H1 (cell line): Measurements from ENCODE around the gene PPP2R2B. TPM values are rescaled to one million over a fixed set of nuclear protein-coding genes. Genes with fewer than 3 reads are reported as not detected.

ENCODE experiments used
- CTCF ChIA-PET: fragments of 300-600 bp; sonication (Branson Sonifier 250); formaldehyde crosslinking; loops from one replicate; lab custom pipeline; 2021; ENCODE audit not compliant: partially characterized antibody; lab: Charles Lee
- POLR2A ChIA-PET: fragments of 300-600 bp; sonication (Branson Sonifier 250); formaldehyde crosslinking; loops from one replicate; lab custom pipeline; 2021; ENCODE audit warnings: inconsistent platforms; ENCODE audit not compliant: partially characterized antibody; lab: Charles Lee
- DNase-seq, 2 experiments: peaks; one replicate each; pipeline versions ENCODE4 v3.0.0 to v3.0.0-alpha.2; 2010 to 2022; ENCODE audit warnings: low spot score in 2 of 2, low read depth in 1 of 2, mixed read lengths in 1 of 2
- FAIRE-seq: peaks from 2 replicates; lab custom pipeline; 2011; peaks lifted over from hg19 to GRCh38; lab: Jason Lieb, UNC
- H2AFZ ChIP-seq: 2 replicates; pipeline ENCODE4 v1.8.1; 2012; ENCODE audit warnings: low read length, inconsistent platforms
- H2AK5ac ChIP-seq: 2 replicates; pipeline ENCODE4 v1.6.1; 2013; ENCODE audit warnings: low read depth, low read length
- H2BK120ac ChIP-seq: replicated peaks from 2 replicates; pipeline ENCODE3; 2013; ENCODE audit warnings: low read depth, low read length, inconsistent platforms
- H2BK12ac ChIP-seq: 2 replicates; pipeline ENCODE4 v1.6.1; 2013; ENCODE audit warnings: low read depth, low read length
- H2BK15ac ChIP-seq: 2 replicates; pipeline ENCODE4 v1.6.1; 2013; ENCODE audit warnings: low read length
- H2BK20ac ChIP-seq: 2 replicates; pipeline ENCODE4 v1.6.1; 2013; ENCODE audit warnings: low read length
- H2BK5ac ChIP-seq: 2 replicates; pipeline ENCODE4 v1.6.1; 2013; ENCODE audit warnings: low read depth, low read length
- H3K14ac ChIP-seq: 2 replicates; pipeline ENCODE4 v1.6.1; 2013; ENCODE audit warnings: inconsistent platforms; ENCODE audit not compliant: insufficient read length
- H3K18ac ChIP-seq: 2 replicates; pipeline ENCODE4 v1.6.1; 2013; ENCODE audit warnings: low read length; ENCODE audit errors: extremely low read depth
- H3K23ac ChIP-seq: 2 replicates; pipeline ENCODE4 v1.6.1; 2013; ENCODE audit warnings: inconsistent platforms; ENCODE audit not compliant: insufficient read length
- H3K23me2 ChIP-seq: 2 replicates; pipeline ENCODE4 v1.6.1; 2013; ENCODE audit warnings: low read depth, low read length
- H3K27ac ChIP-seq: 2 replicates; pipeline ENCODE4 v1.6.1; 2011; ENCODE audit warnings: low read depth, low read length, inconsistent platforms
- H3K27me3 ChIP-seq, 4 experiments: replicated peaks in 1 of 4; 1 replicate in 1 of 4; 2 replicates in 3 of 4; pipeline versions ENCODE4 v1.6.1 to v1.8.1; 2011 to 2013; ENCODE audit warnings: low read length in 3 of 4, mild to moderate bottlenecking in 3 of 4, inconsistent platforms in 2 of 4, mixed read lengths in 2 of 4, moderate library complexity in 1 of 4; ENCODE audit not compliant: control insufficient read depth in 3 of 4, insufficient read depth in 3 of 4; ENCODE audit errors: extremely low read depth in 1 of 4
- H3K36me3 ChIP-seq, 4 experiments: 2 replicates each; pipeline versions ENCODE4 v1.6.1 to v1.8.1; 2011 to 2013; ENCODE audit warnings: mild to moderate bottlenecking in 4 of 4, low read length in 3 of 4, moderate library complexity in 2 of 4, control low read depth in 1 of 4, inconsistent platforms in 1 of 4; ENCODE audit not compliant: insufficient read depth in 4 of 4, control insufficient read depth in 2 of 4
- H3K4ac ChIP-seq: replicated peaks from 2 replicates; pipeline ENCODE3; 2013; ENCODE audit warnings: low read length, low read depth, mixed read lengths, inconsistent platforms; ENCODE audit not compliant: insufficient read length
- H3K4me1 ChIP-seq, 4 experiments: replicated peaks in 1 of 4; 1 replicate in 1 of 4; 2 replicates in 3 of 4; pipeline versions ENCODE4 v1.6.1 to v1.8.1; 2011 to 2013; ENCODE audit warnings: low read length in 3 of 4, inconsistent platforms in 2 of 4, mixed read lengths in 1 of 4; ENCODE audit not compliant: insufficient read depth in 4 of 4, control insufficient read depth in 3 of 4
- H3K4me2 ChIP-seq, 2 experiments: 2 replicates each; pipeline versions ENCODE4 v1.6.1 to v1.8.1; 2011 to 2013; ENCODE audit warnings: low read depth in 2 of 2, low read length in 2 of 2, control low read depth in 1 of 2, inconsistent platforms in 1 of 2, mild to moderate bottlenecking in 1 of 2; ENCODE audit not compliant: insufficient read depth in 1 of 2
- H3K4me3 ChIP-seq, 4 experiments: fragments of 200-600, 300-600 bp in 1 of 4; sonication (generic), shearing (Covaris generic), sonication (Bioruptor Twin) in 1 of 4; 2 replicates each; pipeline versions ENCODE4 v1.5.1 to v1.8.1; 2011 to 2016; ENCODE audit warnings: low read length in 4 of 4, low read depth in 3 of 4, control low read depth in 2 of 4, inconsistent platforms in 2 of 4, mild to moderate bottlenecking in 2 of 4, mixed read lengths in 1 of 4, moderate library complexity in 1 of 4; ENCODE audit not compliant: insufficient read depth in 2 of 4; ENCODE audit errors: extremely low read depth in 1 of 4
- H3K56ac ChIP-seq: replicated peaks from 2 replicates; pipeline ENCODE3; 2013; ENCODE audit warnings: low read depth, mild to moderate bottlenecking, mixed read lengths, low read length, inconsistent platforms; ENCODE audit not compliant: insufficient read length
- H3K79me1 ChIP-seq: 2 replicates; pipeline ENCODE4 v1.6.1; 2013; ENCODE audit warnings: low read depth, low read length, control low read depth
- H3K79me2 ChIP-seq, 2 experiments: 2 replicates each; pipeline versions ENCODE4 v1.6.1 to v1.8.1; 2012 to 2013; ENCODE audit warnings: low read length in 2 of 2, mild to moderate bottlenecking in 2 of 2, inconsistent platforms in 1 of 2; ENCODE audit not compliant: insufficient read depth in 2 of 2, control insufficient read depth in 1 of 2
- H3K9ac ChIP-seq, 4 experiments: replicated peaks in 1 of 4; 1 replicate in 1 of 4; 2 replicates in 3 of 4; pipeline versions ENCODE4 v1.6.1 to v1.8.1; 2011 to 2013; ENCODE audit warnings: low read depth in 3 of 4, low read length in 3 of 4, control low read depth in 2 of 4, mild to moderate bottlenecking in 2 of 4, moderate library complexity in 2 of 4, inconsistent platforms in 1 of 4; ENCODE audit errors: extremely low read depth in 1 of 4
- H3K9me3 ChIP-seq, 2 experiments: 2 replicates each; pipeline versions ENCODE4 v1.6.1 to v1.8.1; 2012 to 2013; ENCODE audit warnings: mild to moderate bottlenecking in 2 of 2, moderate library complexity in 2 of 2, control low read depth in 1 of 2, inconsistent platforms in 1 of 2, low read depth in 1 of 2, low read length in 1 of 2, mixed read lengths in 1 of 2; ENCODE audit not compliant: insufficient read depth in 2 of 2
- H4K20me1 ChIP-seq, 2 experiments: replicated peaks in 1 of 2; 2 replicates each; pipeline versions ENCODE3 to v1.8.1; 2011 to 2013; ENCODE audit warnings: inconsistent platforms in 2 of 2, low read length in 2 of 2, mild to moderate bottlenecking in 1 of 2; ENCODE audit not compliant: insufficient read depth in 2 of 2, control insufficient read depth in 1 of 2
- H4K5ac ChIP-seq: 2 replicates; pipeline ENCODE4 v1.6.1; 2013; ENCODE audit warnings: low read length, low read depth, mixed read lengths, inconsistent platforms; ENCODE audit not compliant: insufficient read length
- H4K8ac ChIP-seq: 2 replicates; pipeline ENCODE4 v1.8.0; 2013; ENCODE audit warnings: mild to moderate bottlenecking, moderate library complexity, low read length, inconsistent platforms; ENCODE audit not compliant: insufficient read depth; ENCODE audit errors: extremely low read depth
- H4K91ac ChIP-seq: replicated peaks from 2 replicates; pipeline ENCODE3; 2013; ENCODE audit warnings: low read length, mixed read lengths, inconsistent platforms; ENCODE audit not compliant: insufficient read length
- CHD2 ChIP-seq: IDR thresholded peaks from 2 replicates; pipeline ENCODE4 v1.6.1; 2012; ENCODE audit warnings: low read length, improper control_type of control experiment
- CREB1 ChIP-seq: IDR thresholded peaks from 2 replicates; pipeline ENCODE4 v1.6.1; 2012; ENCODE audit warnings: inconsistent platforms
- CTBP2 ChIP-seq: IDR thresholded peaks from 2 replicates; pipeline ENCODE4 v1.7.0; 2011; ENCODE audit warnings: borderline replicate concordance, mild to moderate bottlenecking, moderate library complexity, mixed read lengths, low read length; ENCODE audit not compliant: insufficient read depth, insufficient read length
- CTCF ChIP-seq, 3 experiments: IDR thresholded peaks; 1 replicate in 2 of 3; 2 replicates in 1 of 3; pipeline versions ENCODE4 v1.5.1 to v1.6.1; 2011; ENCODE audit warnings: low read length in 3 of 3, mild to moderate bottlenecking in 3 of 3, inconsistent platforms in 2 of 3, low read depth in 1 of 3, moderate library complexity in 1 of 3; ENCODE audit not compliant: insufficient read depth in 1 of 3; ENCODE audit errors: control extremely low read depth in 1 of 3
- E2F6 ChIP-seq: IDR thresholded peaks from 2 replicates; pipeline ENCODE4 v1.6.1; 2012; ENCODE audit warnings: inconsistent platforms
- GTF2F1 ChIP-seq: IDR thresholded peaks from 2 replicates; pipeline ENCODE4 v1.6.1; 2012; ENCODE audit warnings: low read depth, low read length, improper control_type of control experiment, borderline replicate concordance
- HDAC6 ChIP-seq: IDR thresholded peaks from one replicate; pipeline ENCODE4 v1.7.1; 2012; ENCODE audit warnings: low read depth, mild to moderate bottlenecking, inconsistent platforms, low read length, moderate library complexity
- POLR2A ChIP-seq, 2 experiments: IDR thresholded peaks; 1 replicate in 1 of 2; 2 replicates in 1 of 2; pipeline ENCODE4 v1.6.1; 2011; ENCODE audit warnings: low read depth in 2 of 2, low read length in 2 of 2, mild to moderate bottlenecking in 2 of 2; ENCODE audit errors: control extremely low read depth in 1 of 2
- POLR2AphosphoS5 ChIP-seq: IDR thresholded peaks from 2 replicates; pipeline ENCODE4 v1.6.1; 2011; ENCODE audit warnings: low read depth, low read length
- POU5F1 ChIP-seq: IDR thresholded peaks from 2 replicates; pipeline ENCODE4 v1.6.1; 2011; ENCODE audit warnings: low read depth, mild to moderate bottlenecking, low read length, moderate library complexity
- SAP30 ChIP-seq: fragments of 300-600 bp; sonication (generic); IDR thresholded peaks from 2 replicates; pipeline ENCODE4 v1.7.1; 2012; ENCODE audit warnings: low read length, moderate library complexity, mild to moderate bottlenecking, inconsistent platforms; ENCODE audit not compliant: insufficient read depth, insufficient replicate concordance
- TAF7 ChIP-seq: optimal IDR thresholded peaks from 2 replicates; pipeline ENCODE3; 2011; ENCODE audit warnings: low read depth, mild to moderate bottlenecking, inconsistent platforms, low read length, moderate library complexity, borderline replicate concordance
- polyA plus RNA-seq, 7 experiments: library from polyadenylated mRNA; depleted of rRNA in 3 of 7; stranded (reverse) in 5 of 7; unstranded in 2 of 7; fragments of >200 nt in 5 of 7; fragments of 200-250 nt in 2 of 7; gene quantifications; 1 replicate in 5 of 7; 2 replicates in 1 of 7; 4 replicates in 1 of 7; pipeline versions ENCODE4 v1.2.1 to v1.2.3, GENCODE V29; 2011 to 2013; ENCODE audit warnings: missing spikeins in 2 of 7, mixed read lengths in 2 of 7
- total RNA-seq: library from RNA; stranded (reverse); fragmentation: NEBNext Ultra II Directional; extraction: Animal tissue kit (Norgen Biotek cat#: 25700); gene quantifications from 2 replicates; pipeline ENCODE4 v1.2.1, GENCODE V29; 2021

Gene PPP2R2B
- total and polyA plus RNA-seq, 2 of the 8 experiments (the other 6 are each of a cell fraction or from before 2014, with no cell fraction given), result 21.1 to 37.1 TPM

- H2BK5ac ChIP-seq, result no peak overlapping the region
- H3K9me3 ChIP-seq, result no peaks in the 10 kb centered on the region
- H3K9ac ChIP-seq, result no peak overlapping the region
- no peak overlapping the region for H2BK20ac ChIP-seq
- no peaks in the 10 kb centered on the region for H3K27me3 ChIP-seq
- CTCF ChIA-PET, result no interaction called here
- no peak overlapping the region for H4K8ac ChIP-seq
- no peak overlapping the region for H3K4me3 ChIP-seq
- H3K79me1 ChIP-seq, result no peaks in the 10 kb centered on the region
- peaks cover 0 to 3% (median 1%) of the 10 kb centered on the region in 4 experiments; a peak in 2 of 7 replicates for H3K4me1 ChIP-seq
- H3K14ac ChIP-seq, result no peak overlapping the region
- H2BK120ac ChIP-seq, result no peak overlapping the region
- H3K27ac ChIP-seq, result no peak overlapping the region
- no peak overlapping the region for H4K5ac ChIP-seq
- no peaks in the 10 kb centered on the region for H3K79me2 ChIP-seq
- H3K18ac ChIP-seq, result no peak overlapping the region
- H3K4me2 ChIP-seq, result no peak overlapping the region
- no peak overlapping the region for H3K23ac ChIP-seq
- no peak overlapping the region for H3K4ac ChIP-seq
- H2BK12ac ChIP-seq, result no peak overlapping the region
- peaks cover 0 to 2% of the 10 kb centered on the region in 2 experiments for H4K20me1 ChIP-seq
- H3K56ac ChIP-seq, result no peak overlapping the region
- FAIRE-seq (no peak), DNase-seq (no peak)
- no peak overlapping the region for H2AFZ ChIP-seq
- no peaks in the 10 kb centered on the region for H3K23me2 ChIP-seq
- no peak overlapping the region for H4K91ac ChIP-seq
- H3K36me3 ChIP-seq, result no peaks in the 10 kb centered on the region
- no peak overlapping the region for H2AK5ac ChIP-seq
- no peak overlapping the region for H2BK15ac ChIP-seq
- POLR2A ChIA-PET, result interaction anchor here (1.7 kb wide), 1 partner anchor 9 kb away, joined by 5 read pairs; no protein-coding TSS in a partner anchor
- TF ChIP-seq CHD2 (no peak), CREB1 (no peak), GTF2F1 (no peak), CTBP2 (no peak), POLR2A (IDR thresholded peaks at IDR 0.05; ENCODE audit: control extremely low read depth in 1 of 2, low read depth in 2 of 2, low read length in 2 of 2) (no peak), SAP30 (no peak), POLR2AphosphoS5 (no peak), HDAC6 (no peak), POU5F1 (no peak), E2F6 (no peak), CTCF (IDR thresholded peaks at IDR 0.05; ENCODE audit: control extremely low read depth in 1 of 3, insufficient read depth in 1 of 3, low read depth in 1 of 3, low read length in 3 of 3) (no peak), TAF7 (no peak)
Observed at GRCh38 chr5:146851133-146851532, 27.4 kb downstream of the PPP2R2B start.
